ENCODE results near the gene C19orf73.

Gene C19orf73

DNA sequence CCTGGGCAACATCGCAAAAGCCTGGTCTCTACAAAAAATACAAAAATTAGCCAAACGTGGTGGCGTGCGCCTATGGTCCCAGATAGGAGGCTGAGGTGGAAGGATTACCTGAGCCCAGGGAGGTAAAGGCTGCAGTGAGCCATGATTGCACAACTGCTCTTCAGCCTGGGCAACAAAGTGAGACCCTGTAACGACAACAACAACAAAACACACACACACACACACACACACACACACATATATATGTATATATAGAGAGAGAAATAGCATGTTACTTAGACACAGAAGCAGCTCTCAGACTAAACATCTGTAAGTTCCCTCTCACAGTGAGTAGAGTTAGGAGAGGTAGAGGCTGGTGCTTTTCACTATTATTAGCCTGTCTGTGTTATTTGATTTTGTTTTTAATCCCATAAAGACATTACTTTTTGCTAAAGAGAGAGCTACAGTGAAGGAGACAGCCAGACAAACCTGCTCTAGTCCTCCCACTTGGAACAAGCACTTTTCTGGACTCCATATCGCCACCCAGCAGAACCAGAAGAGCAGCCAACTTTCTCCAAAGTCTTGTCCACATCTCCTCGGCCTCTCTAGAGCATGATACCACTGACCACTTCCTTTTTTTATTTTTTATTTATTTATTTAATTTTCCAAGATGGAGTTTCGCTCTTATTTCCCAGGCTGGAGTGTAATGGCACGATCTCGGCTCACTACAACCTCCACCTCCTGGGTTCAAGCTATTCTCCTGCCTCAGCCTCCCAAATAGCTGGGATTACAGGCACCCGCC is 7.5 kb downstream of the C19orf73 start:
- TF ChIP-seq, protein P1, sequence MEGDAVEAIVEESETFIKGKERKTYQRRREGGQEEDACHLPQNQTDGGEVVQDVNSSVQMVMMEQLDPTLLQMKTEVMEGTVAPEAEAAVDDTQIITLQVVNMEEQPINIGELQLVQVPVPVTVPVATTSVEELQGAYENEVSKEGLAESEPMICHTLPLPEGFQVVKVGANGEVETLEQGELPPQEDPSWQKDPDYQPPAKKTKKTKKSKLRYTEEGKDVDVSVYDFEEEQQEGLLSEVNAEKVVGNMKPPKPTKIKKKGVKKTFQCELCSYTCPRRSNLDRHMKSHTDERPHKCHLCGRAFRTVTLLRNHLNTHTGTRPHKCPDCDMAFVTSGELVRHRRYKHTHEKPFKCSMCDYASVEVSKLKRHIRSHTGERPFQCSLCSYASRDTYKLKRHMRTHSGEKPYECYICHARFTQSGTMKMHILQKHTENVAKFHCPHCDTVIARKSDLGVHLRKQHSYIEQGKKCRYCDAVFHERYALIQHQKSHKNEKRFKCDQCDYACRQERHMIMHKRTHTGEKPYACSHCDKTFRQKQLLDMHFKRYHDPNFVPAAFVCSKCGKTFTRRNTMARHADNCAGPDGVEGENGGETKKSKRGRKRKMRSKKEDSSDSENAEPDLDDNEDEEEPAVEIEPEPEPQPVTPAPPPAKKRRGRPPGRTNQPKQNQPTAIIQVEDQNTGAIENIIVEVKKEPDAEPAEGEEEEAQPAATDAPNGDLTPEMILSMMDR (IDR thresholded peaks at IDR 0.05): no peak
- Histone ChIP-seq H3K27ac (no peak overlapping the region), H3K4me3 (no peak overlapping the region)
- no peak for DNase-seq (ENCODE audit: low spot score)

GRCh38 chr19:49110567-49110966 is 8.4 kb downstream of the C19orf73 start:
- TF ChIP-seq, protein P1 (IDR thresholded peaks at IDR 0.05): no peak
- peak overlapping the region; percentile 50 to 67 for H3K27ac ChIP-seq
- DNase-seq (ENCODE audit: low spot score): no peak
- H3K4me3 ChIP-seq: no peak overlapping the region

- Histone ChIP-seq H3K27ac (peak overlapping the region; percentile 50 to 67), H3K4me3 (no peak overlapping the region)
- DNase-seq (ENCODE audit: low spot score): no peak
- TF ChIP-seq, protein P1 (IDR thresholded peaks at IDR 0.05): no peak
These were observed 9.2 kb downstream of the C19orf73 start for GRCh38 chr19:49109569-49110233.

- TF ChIP-seq, protein P1 (IDR thresholded peaks at IDR 0.05): no peak
- DNase-seq (ENCODE audit: low spot score): no peak
- no peak overlapping the region for H3K27ac ChIP-seq
- H3K4me3 ChIP-seq: no peak overlapping the region
These were observed 9.9 kb downstream of the C19orf73 start for GRCh38 chr19:49109051-49109450.

GRCh38 chr19:49107625-49108459 is 11.1 kb downstream of the C19orf73 start:
- no peak for DNase-seq (ENCODE audit: low spot score)
- TF ChIP-seq, protein P1 (IDR thresholded peaks at IDR 0.05): no peak
- H3K27ac ChIP-seq: no peak overlapping the region
- H3K4me3 ChIP-seq: no peak overlapping the region

DNA sequence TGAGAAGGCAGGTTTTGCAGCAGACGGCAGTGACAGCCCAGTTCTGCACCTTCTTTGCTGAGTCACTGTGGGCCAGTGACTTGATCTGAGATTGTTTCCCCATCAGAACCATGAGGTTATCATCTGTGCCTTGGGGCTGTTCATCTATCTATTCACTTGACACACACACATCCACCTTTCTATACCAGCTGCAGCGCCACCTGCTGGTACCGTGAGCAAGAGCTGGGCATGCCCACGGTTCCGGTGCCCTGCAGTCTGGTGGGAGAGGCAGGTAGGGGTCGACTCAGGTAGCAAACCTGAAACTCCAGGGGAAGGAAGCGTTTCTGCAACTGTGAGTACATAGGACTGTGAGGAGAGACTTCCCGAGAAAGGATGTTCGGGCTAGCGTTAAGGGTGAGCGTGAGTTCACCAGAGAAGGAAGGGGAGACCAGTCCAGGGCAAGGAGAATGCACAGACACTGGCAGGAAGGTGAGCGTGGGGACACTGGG is 12.3 kb downstream of the C19orf73 start:
- DNase-seq (ENCODE audit: low spot score): no peak
- TF ChIP-seq, protein P1 (IDR thresholded peaks at IDR 0.05): peak; percentile 57

More for the DNA sequence above, 12.3 kb downstream of the C19orf73 start:
- Histone ChIP-seq H3K4me3 (no peak overlapping the region), H3K27ac (no peak overlapping the region)

All from coronary artery (tissue), 2 donors.